ENCODE results near the gene MAST2.
"Not testable (repeated sequence)": the region's sequence is repeated elsewhere in the genome, so short reads cannot be mapped to it uniquely, and the experiment has no call there.

Gene MAST2

GRCh38 chr1:46041551-46041950, 238.1 kb downstream of the MAST2 start:
- Histone ChIP-seq H3K4me3 (ENCODE audit: low read depth, low read length) (no peak overlapping the region), H3K27ac (no peak overlapping the region; the same call in 1 of the 2 replicates), H3K36me3 (peaks cover 40% of the 10 kb centered on the region), H3K27me3 (ENCODE audit: insufficient read depth, low read depth, severe bottlenecking) (no peaks in the 10 kb centered on the region), H3K9me3 (ENCODE audit: severe bottlenecking) (no peaks in the 10 kb centered on the region)
- no peak for DNase-seq
- TF ChIP-seq CTCF (IDR thresholded peaks at IDR 0.05; ENCODE audit: low read depth, low read length), result no peak

GRCh38 chr1:46041974-46042373, 238.6 kb downstream of the MAST2 start:
- DNase-seq, result peak; percentile 59
- Histone ChIP-seq H3K9me3 (ENCODE audit: severe bottlenecking) (no peaks in the 10 kb centered on the region), H3K4me3 (ENCODE audit: low read depth, low read length) (no peak overlapping the region), H3K36me3 (peaks cover 40% of the 10 kb centered on the region), H3K27ac (peak overlapping the region; percentile 21), H3K27me3 (ENCODE audit: insufficient read depth, low read depth, severe bottlenecking) (no peaks in the 10 kb centered on the region)
- TF ChIP-seq CTCF (IDR thresholded peaks at IDR 0.05; ENCODE audit: low read depth, low read length), result no peak

GRCh38 chr1:46043458-46044017, 240.1 kb downstream of the MAST2 start:
- no peaks in the 10 kb centered on the region for H3K9me3 ChIP-seq (ENCODE audit: severe bottlenecking)
- no peak for TF ChIP-seq CTCF (IDR thresholded peaks at IDR 0.05; ENCODE audit: low read depth, low read length)
- no peak overlapping the region for H3K27ac ChIP-seq
- H3K27me3 ChIP-seq (ENCODE audit: insufficient read depth, low read depth, severe bottlenecking), result no peaks in the 10 kb centered on the region
- no peak for DNase-seq
- H3K36me3 ChIP-seq, result peaks cover 40% of the 10 kb centered on the region
- H3K4me3 ChIP-seq (ENCODE audit: low read depth, low read length), result no peak overlapping the region

- Histone ChIP-seq H3K9me3 (ENCODE audit: severe bottlenecking) (no peaks in the 10 kb centered on the region), H3K36me3 (peaks cover 36% of the 10 kb centered on the region), H3K27me3 (ENCODE audit: insufficient read depth, low read depth, severe bottlenecking) (no peaks in the 10 kb centered on the region), H3K4me3 (ENCODE audit: low read depth, low read length) (no peak overlapping the region), H3K27ac (no peak overlapping the region)
- TF ChIP-seq CTCF (IDR thresholded peaks at IDR 0.05; ENCODE audit: low read depth, low read length), result no peak
- DNase-seq, result no peak
These were observed 240.7 kb downstream of the MAST2 start for GRCh38 chr1:46044116-46044515.

- Histone ChIP-seq H3K27ac (no peak overlapping the region), H3K4me3 (ENCODE audit: low read depth, low read length) (no peak overlapping the region), H3K27me3 (ENCODE audit: insufficient read depth, low read depth, severe bottlenecking) (no peaks in the 10 kb centered on the region), H3K36me3 (peaks cover 61% of the 10 kb centered on the region), H3K9me3 (ENCODE audit: severe bottlenecking) (no peaks in the 10 kb centered on the region)
- DNase-seq, result no peak
- no peak for TF ChIP-seq CTCF (IDR thresholded peaks at IDR 0.05; ENCODE audit: low read depth, low read length)
These were observed 250.3 kb downstream of the MAST2 start for GRCh38 chr1:46053734-46054133.

- Histone ChIP-seq H3K36me3 (peaks cover 78% of the 10 kb centered on the region), H3K4me3 (ENCODE audit: low read depth, low read length) (no peak overlapping the region)
These were observed 252.9 kb downstream of the MAST2 start for GRCh38 chr1:46056325-46056724.

GRCh38 chr1:46057215-46057614, 253.8 kb downstream of the MAST2 start:
- H3K4me3 ChIP-seq (ENCODE audit: low read depth, low read length); DNase-seq; H3K27me3 ChIP-seq (ENCODE audit: insufficient read depth, low read depth, severe bottlenecking); H3K9me3 ChIP-seq (ENCODE audit: severe bottlenecking); H3K27ac ChIP-seq: not testable (repeated sequence)
- H3K36me3 ChIP-seq, result peaks cover 83% of the 10 kb centered on the region

More at GRCh38 chr1:46056325-46056724, 252.9 kb downstream of the MAST2 start:
- TF ChIP-seq CTCF (IDR thresholded peaks at IDR 0.05; ENCODE audit: low read depth, low read length), result no peak
- no peaks in the 10 kb centered on the region for H3K9me3 ChIP-seq (ENCODE audit: severe bottlenecking)
- DNase-seq, result no peak
- H3K27ac ChIP-seq, result no peak overlapping the region
- H3K27me3 ChIP-seq (ENCODE audit: insufficient read depth, low read depth, severe bottlenecking), result no peaks in the 10 kb centered on the region

Data from WERI-Rb-1 (cell line).